Renal cortex interstitium (tissue), 11 donors: ENCODE data around the gene DHRSX. TPM values are rescaled to one million over a fixed set of nuclear protein-coding genes. Genes with fewer than 3 reads are reported as not detected.
A peak's percentile ranks its signal among the peaks of the same experiment; 100 is the strongest.
"Not testable (repeated sequence)": the region's sequence is repeated elsewhere in the genome, so short reads cannot be mapped to it uniquely, and the experiment has no call there.

ENCODE experiments used
- DNase-seq, 11 donors: peaks; one replicate each; pipeline ENCODE4 v3.0.0-alpha.2; 2013; ENCODE audit warnings: low read depth in 9 of 11, low spot score in 4 of 11; ENCODE audit errors: extremely low read depth in 1 of 11
- polyA plus RNA-seq, 3 donors: library from polyadenylated mRNA; unstranded; fragments of 120-200 nt; gene quantifications; one replicate each; pipeline ENCODE4 v1.2.1, GENCODE V29; 2013; ENCODE audit not compliant: insufficient read length in 3 of 3

The DHRSX gene
- polyA plus RNA-seq, 3 donors, result 30.6 to 31.7 (median 31.2) TPM

DNA sequence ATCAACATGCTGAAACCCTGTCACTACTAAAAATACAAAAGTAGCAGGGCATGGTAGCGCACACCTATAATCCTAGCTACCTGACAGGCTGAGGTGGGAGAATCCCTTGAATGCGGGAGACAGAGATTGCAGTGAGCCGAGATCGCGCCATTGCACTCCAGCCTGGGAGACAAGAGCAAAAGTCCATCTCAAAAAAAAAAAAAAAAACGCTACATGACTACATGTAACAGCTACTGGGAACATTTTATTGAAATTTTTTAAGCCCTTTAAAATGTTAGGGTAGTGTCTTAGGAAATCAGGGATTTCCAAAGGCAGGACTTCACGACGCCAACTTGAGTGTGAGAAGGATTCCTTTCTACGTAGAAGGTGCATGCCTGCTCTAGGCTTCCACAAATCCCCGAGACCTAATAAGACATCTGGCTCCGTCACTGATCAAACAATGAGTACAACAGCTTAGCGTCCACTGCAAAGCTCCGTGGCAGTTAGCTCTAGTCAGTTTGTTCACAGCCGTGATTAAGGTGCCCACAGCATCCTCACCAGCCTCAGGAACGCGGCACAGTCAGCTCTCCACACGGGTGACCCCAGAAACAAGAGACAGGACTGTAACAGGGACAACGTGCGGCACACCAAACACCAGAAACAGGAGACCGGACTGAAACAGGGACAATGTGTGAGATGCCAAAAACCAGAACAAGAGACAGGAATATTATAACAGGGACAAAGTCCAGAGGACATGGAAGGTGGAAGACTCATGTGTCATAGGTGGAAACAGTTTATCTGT, 33.7 kb downstream of the DHRSX start:
- no peak for DNase-seq

DNA sequence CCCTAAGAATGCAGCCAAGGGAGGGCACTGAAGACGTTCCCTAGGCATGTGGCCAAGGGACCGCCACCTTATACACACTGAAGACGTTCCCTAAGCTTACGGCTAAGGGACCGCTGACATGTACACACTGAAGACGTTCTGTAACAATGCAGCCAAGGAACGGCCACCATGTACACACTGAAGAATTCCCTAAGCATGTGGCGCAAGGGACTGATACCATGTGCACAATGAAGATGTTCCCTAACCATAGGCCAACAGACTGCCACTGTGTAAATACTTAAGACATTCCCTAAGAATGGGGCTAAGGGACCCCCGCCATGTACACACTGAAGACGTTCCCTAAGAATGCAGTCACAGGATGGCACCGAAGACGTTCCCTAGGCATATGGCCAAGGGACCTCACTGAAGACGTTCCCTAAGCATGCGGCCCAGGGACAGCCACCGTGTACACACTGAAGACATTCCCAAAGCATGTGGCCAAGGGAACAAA, 36.1 kb downstream of the DHRSX start:
- DNase-seq, result no peak

DNA sequence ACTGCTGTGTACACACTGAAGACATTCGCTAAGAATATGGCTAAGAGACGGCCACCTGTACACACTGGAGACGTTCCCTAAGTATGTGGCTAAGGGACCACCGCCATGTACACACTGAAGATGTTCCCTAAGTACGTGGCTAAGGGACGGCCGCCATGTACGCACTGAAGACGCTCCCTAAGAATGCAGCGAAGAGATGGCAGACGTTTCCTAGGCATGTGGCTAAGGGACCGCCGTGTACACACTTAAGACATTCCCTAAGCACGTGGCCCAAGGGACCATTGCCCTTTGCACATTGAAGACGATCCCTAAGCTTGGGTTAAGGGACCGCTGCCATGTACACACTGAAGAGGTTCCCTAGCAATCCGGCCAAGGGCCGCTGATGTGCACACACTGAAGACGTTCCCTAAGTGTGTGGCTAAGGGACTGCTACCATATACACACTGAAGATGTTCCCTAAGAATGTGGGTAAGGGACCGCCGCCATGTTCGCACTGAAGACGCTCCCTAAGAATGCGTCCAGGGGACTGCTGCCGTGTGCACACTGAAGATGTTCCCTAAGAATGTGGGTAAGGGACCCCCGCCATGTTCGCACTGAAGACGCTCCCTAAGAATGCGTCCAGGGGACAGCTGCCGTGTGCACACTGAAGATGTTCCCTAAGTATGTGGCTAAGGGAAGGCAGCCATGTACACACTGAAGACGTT, 36.7 kb downstream of the DHRSX start:
- no peak for DNase-seq

DNA sequence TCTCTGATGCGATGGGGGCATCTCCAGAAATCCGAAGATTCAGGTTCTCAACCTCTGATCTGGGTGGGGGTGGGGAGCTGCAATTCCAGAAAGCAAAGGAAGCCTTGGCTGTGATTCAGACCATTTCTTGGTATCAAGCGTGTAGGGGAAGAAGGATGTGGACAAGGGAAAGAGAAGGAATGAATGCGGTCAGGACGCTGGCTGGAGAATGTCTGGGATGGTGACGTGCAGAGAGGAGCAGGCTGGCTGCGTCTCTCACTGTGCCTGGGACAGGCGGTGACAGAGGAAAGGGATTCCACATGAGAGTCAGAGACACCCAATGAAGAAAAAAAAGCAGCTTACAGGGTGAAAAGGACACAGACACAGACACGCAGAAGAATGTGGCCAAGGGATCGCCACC, 37.3 kb downstream of the DHRSX start:
- DNase-seq, result not testable (repeated sequence)

DNA sequence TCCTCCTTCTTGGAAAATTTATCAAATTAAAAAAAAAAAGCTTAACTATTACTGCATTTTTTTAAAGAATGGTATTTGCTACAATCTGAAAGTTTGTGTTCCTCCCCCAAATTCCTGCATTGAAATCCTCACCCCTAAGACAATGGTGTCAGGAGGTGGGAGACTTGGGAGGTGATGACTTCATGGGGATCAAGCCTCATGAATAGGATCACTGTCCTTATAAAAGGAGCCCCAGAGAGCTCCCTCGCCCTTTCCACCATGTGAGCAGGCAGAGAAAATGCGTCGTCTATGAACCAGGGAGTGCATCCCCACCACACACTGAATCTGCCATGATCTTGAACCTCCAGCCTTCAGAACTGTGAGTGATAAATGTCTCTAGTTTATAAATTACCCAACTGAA, 38.0 kb downstream of the DHRSX start:
- DNase-seq, result no peak

DNA sequence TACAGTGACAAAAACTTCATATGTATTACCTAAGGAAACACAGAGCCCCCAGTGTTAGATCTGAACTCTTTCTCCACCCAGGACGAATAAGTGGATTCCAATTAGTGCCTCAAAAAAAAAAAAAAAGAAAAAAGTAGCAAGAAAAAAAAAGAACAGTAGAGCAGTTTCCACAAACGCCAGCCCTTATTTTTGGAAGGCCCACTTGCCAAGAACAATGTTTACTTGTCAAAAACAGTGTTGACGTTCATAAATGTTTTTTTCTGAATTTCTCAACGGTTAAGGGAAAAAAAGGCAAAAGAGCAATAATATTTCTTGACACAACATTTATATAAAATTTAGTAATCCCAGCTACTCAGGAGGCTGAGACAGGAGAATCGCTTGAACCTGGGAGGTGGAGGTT, 38.7 kb downstream of the DHRSX start:
- DNase-seq, result no peak

DNA sequence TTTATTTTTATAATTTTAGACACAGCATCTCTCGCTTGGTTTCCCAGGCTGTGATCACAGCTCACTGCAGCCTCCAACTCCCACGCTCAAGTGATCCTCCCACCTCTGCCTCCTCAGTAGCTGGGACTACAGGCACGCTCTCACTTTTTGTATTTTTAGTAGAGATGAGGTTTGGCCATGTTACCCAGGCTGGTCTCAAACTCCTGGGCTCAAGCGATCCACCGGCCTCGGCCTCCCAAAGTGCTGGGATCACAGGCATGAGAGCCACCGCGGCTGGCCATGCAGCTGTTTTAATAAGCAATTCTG, 39.1 kb downstream of the DHRSX start:
- no peak for DNase-seq

DNA sequence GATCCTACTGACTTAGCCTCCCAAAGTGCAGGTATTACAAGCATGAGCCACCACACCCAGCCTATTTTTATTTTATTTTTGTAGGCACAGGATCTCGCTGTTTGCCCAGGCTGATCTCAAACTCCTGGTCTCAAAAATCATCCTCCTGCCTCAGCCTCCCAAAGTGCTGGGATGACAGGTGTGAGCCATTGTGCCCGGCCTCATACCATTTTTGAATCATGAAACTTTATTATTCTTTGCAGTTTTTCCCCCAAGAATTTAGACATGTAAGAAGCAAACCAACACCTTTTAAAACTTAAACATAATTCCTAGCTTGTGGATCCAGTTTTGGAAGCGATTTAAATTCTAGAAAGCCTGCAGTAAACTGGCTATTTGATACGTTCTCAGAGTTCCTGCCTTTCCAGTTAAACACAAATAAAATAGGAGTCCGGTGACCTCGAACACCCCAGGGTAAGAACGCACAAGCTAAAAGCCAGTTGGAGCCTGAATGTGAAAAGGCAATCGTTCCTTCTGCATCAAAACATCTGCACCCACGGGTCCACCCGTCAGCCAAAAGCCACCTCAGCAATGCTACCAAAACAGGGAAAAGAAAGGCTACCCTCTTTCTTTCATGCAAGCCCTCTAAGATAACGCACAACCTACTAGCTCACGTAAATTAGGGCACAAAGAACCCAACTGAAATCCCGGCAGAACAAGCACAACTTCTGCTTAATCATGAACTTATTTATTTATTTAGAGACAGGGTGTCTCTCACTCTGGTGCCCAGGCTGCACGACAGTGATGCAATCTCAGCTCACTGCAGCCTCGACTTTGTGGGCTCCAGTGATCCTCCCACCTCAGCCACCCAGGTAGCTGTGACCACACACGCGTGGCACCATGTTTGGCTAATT, 39.7 kb downstream of the DHRSX start:
- DNase-seq, result not testable (repeated sequence)

DNA sequence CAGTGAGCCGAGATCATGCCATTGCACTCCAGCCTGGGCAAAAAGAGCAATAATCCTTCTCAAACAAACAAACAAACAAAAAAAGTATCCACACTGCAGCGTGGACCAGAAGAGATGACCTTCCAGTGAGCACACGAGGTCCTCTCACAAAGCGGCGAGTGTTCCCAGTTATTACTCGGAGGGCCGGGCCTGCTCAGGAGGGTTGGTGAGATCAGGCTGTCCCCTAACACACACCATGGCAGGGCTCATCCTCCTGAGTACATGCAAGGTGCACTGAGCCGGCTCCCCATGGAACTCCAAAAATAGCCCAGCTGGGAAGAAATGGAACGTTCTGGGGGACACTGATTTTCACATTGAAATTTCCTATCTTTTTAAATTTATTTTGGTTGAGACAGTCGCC, 40.7 kb downstream of the DHRSX start:
- not testable (repeated sequence) for DNase-seq

DNA sequence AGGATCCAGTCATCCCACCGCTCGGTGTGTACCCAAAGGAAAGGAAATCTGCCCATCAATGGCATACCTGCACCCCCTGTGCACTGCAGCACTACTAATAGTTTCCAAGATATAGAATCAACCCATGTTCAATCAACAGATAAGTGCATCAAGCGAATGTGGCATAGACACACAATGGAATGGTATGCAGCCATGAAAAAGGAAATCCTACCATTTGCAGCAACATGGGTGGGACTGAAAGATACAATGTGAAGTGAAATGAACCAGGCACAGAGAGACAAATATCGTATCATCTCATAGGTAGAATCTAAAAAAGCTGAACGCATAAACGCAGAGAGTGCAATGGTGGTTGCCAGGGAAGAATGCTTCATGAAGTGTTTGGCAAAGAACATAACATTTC, 42.5 kb downstream of the DHRSX start:
- DNase-seq, result no peak

DNA sequence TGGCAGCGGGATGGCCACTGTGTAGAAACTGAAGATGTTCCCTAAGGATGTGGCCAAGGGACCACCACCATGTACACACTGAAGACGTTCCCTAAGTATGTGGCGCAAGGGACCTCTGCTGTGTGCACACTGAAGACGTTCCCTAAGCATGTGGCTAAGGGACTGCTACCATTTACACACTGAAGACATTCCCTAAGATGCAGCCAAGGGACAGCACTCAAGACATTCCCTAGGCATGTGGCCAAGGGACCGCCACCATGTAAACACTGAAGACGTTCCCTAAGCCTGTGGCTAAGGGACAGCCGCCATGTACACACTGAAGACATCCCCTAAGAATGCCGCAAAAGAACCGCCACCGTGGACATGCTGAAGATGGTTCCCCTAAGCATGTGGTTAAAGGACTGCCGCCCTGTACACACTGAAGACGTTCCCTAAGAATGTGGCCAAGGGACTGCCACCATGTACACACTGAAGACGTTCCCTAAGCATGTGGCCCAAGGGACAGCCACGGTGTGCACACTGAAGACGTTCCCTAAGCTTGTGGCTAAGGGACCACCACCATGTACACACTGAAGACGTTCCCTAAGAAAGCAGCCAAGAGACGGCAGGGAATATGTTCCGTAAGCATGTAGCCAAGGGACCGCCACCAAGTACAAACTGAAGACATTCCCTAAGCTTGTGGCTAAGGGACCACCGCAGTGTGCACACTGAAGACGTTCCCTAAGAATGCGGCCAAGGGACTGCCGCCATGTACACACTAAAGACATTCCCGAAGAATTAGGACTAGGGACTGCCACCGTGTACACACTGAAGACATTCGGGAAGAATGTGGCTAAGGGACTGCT, 43.3 kb downstream of the DHRSX start:
- no peak for DNase-seq

DNA sequence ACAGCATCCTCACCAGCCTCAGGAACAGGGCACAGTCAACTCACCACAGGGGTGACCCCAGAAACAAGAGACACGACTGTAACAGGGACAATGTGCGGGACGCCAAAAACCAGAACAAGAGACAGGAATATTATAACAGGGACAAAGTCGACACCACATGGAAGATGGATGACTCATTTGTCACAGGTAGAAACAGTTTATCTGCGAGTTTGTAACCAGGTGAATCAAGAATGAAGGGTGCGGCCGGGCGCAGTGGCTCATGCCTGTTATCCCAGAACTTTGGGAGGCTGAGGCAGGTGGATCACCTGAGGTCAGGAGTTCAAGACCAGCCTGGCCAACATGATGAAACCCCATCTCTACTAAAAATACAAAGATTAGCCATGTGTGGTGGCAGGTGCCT, 44.7 kb downstream of the DHRSX start:
- DNase-seq, result not testable (repeated sequence)

DNA sequence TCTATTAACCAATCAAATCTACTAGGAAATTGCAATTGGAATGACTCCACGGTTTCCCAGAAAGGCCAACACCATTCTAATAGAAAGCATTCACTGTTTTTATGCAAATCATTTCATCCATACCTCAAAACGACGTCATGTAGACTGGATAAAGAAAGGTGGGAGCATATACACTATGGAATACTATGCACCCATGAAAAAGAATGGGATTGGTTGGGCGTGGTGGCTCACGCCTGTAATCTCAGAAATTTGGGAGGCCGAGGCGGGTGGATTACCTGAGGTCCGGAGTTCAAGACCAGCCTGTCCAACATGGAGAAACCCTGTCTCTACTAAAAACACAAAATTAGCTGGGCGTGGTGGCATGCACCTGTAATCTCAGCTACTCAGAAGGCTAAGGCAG, 46.2 kb downstream of the DHRSX start:
- not testable (repeated sequence) for DNase-seq

DNA sequence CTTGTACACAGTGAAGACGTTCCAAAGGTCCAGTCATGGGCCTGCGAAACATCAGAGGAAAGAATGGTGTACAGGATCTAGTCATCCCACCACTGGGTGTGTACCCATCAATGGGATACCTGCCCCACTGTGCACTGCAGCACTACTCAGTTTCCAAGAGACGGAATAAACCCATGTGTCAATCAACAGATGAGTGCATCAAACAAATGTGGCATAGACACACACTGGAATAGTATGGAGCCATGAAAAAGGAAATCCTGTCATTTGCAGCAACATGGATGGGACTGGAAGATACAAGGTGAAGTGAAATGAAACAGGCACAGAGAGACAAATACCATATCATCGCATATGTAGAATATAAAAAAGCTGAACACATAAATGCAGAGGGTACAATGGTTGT, 48.0 kb downstream of the DHRSX start:
- DNase-seq, result no peak

DNA sequence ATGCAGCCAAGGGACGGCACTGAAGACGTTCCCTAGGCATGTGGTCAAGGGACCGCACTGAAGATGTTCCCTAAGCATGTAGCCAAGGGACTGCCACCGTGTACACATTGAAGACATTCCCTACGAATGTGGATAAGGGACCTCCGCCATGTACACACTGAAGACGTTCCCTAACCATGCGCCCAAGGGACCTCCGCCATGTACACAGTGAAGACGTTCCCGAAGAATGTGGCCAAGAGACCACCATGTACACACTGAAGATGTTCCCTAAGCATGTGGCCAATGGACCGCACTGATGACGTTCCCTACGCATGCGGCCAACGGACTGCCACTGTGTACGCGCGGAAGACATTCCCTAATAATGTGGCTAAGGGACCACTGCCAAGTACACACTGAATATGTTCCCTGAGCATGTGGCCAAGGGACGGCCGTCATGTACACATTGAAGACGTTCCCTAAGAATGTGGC, 48.4 kb downstream of the DHRSX start:
- no peak for DNase-seq

DNA sequence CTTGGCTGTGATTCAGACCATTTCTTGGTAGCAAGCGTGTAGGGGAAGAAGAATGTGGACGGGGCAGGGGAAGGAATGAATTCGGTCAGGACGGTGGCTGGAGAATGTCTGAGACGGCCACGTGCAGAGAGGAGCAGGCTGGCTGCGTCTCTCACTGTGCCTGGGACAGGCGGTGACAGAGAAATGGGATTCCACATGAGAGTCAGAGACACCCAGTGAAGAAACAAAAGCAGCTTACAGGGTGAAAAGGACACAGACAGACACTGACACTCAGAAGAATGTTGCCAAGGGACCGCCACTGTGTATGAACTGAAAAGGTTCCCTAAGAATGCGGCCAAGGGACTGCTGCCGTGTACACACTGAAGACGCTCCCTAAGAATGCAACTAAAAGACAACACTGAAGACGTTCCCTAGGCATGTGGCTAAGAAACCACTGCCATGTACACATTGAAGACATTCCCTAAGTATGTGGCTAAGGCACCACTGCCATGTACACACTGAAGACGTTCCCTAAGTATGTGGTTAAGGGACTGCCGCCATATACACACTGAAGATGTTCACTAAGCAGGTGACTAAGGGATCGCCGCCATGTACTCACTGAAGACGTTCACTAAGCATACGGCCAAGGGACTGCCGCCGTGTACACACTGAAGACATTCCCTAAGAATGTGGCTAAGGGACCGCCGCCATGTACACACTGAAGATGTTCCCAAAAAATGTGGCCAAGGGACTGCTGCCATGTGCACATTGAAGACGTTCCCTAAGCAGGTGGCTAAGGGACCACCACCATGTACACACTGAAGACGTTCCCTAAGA, 49.1 kb downstream of the DHRSX start:
- DNase-seq, result peak in 1 of 11 donors; percentile 3

DNA sequence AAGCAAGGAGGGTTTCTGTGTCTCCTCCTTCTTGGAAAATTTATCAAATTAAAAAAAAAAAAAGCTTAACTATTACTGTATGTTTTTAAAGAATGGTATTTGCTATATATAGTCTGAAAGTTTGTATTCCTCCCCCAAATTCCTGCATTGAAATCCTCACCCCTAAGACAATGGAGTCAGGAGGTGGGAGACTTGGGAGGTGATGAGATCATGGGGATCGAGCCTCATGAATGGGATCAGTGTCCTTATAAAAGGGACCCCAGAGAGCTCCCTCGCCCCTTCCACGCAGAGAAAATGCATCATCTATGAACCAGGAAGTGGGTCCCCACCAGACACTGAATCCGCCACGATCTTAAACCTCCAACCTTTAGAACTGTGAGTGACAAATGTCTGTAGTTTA, 50.1 kb downstream of the DHRSX start:
- DNase-seq, result no peak
